Right lobe of liver (tissue), 4 donors: ENCODE data around the gene SAT2.

Source experiments
- POLR2A ChIP-seq: fragments of 450-650 bp; IDR thresholded peaks from one replicate; pipeline ENCODE4 v1.6.1; 2017; ENCODE audit warnings: antibody characterized with exemption, mild to moderate bottlenecking
- TF ChIP-seq, protein P1 (sequence below), 4 donors: fragments of 200-600 bp in 3 of 4; fragments of 450-650 bp in 1 of 4; IDR thresholded peaks; one replicate each; pipeline versions ENCODE4 v1.5.1 to v1.8.0; 2016 to 2022; ENCODE audit warnings: antibody characterized with exemption in 4 of 4, mild to moderate bottlenecking in 2 of 4
- donor health status: DM: no; HTN: no; CAD: no.
- donor health status: DM: no; HTN: no; CAD: no.
- donor health status: DM: no; HTN: yes; CAD: no.

DNA sequence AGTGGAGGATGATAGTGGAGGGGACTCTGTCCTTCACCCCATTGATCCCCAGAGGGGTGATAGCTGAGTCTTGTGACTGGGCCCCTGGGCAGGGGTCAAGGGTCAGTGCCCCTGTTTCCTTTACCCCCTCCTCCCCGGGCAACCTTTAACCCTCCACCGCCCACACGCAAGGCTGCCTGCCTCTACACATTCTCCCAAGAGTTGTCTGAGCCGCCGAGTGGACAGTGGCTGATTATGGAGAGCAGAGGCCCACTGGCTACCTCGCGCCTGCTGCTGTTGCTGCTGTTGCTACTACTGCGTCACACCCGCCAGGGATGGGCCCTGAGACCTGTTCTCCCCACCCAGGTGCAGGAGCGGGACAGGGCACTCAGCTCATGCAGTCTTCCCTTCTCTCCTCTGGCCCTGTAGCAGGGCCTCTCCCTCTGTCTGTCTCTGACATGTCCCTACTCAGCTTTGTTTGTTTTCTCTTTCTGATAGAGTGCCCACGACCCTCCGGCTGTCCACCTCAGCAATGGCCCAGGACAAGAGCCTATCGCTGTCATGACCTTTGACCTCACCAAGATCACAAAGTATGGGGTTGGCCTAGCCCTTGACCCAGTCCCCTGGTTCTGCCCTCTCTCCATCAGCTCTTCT, 2.4 kb upstream of the SAT2 start, which contains the start of gene SHBG:
- TF ChIP-seq, protein P1, sequence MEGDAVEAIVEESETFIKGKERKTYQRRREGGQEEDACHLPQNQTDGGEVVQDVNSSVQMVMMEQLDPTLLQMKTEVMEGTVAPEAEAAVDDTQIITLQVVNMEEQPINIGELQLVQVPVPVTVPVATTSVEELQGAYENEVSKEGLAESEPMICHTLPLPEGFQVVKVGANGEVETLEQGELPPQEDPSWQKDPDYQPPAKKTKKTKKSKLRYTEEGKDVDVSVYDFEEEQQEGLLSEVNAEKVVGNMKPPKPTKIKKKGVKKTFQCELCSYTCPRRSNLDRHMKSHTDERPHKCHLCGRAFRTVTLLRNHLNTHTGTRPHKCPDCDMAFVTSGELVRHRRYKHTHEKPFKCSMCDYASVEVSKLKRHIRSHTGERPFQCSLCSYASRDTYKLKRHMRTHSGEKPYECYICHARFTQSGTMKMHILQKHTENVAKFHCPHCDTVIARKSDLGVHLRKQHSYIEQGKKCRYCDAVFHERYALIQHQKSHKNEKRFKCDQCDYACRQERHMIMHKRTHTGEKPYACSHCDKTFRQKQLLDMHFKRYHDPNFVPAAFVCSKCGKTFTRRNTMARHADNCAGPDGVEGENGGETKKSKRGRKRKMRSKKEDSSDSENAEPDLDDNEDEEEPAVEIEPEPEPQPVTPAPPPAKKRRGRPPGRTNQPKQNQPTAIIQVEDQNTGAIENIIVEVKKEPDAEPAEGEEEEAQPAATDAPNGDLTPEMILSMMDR (IDR thresholded peaks at IDR 0.05), result no peak
- TF ChIP-seq POLR2A, result no peak
